HG02798 (cell line): ENCODE measurements around the gene SFXN5.

Source experiments
- ATAC-seq: cut with Tn5 transposase; IDR thresholded peaks from one replicate; pipeline ENCODE4 v1.9.1; 2021; ENCODE audit warnings: mild to moderate bottlenecking; ENCODE audit not compliant: unreplicated experiment, poor library complexity

SFXN5 gene

GRCh38 chr2:72893594-72894319 is 177.8 kb downstream of the SFXN5 start:
- ATAC-seq: peak; percentile 74

DNA sequence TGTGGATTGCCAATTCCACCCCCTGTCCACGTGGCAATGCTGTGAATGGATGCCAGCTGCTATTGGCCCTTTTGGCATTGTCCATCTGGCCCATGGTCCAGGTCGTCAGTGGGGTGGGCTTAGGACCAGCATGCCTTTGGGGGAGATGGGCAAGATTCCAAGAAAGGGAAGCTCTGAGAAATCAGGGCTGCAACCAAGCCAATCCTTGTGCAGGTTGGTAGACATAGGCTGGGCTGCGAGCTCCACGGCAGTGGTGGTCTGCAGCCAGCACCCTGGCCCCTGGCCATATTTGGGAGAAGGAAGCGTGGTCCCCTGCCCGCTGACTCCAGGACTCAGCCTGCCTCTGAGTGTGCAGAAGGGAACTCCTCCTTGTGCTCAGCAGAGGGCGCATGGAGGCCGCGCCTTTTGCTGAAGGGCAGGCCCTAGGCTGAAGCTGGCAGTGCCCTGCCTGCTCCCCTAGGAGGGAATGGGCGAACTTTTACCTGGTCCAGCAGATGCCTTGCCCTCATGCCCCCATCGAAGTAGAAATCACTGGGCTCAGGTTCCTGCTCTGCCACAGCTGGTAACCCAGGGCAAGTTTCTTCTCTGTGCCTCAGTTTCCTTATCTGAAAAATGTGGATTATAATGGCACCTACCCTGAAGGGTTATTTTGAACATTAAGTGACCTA is 178.9 kb downstream of the SFXN5 start:
- peak; percentile 66 for ATAC-seq
